Measurements from ENCODE around the gene JUND.

The JUND gene

GRCh38 chr19:18309525-18310064 is 28.2 kb upstream of the JUND start:
- no peak overlapping the region for H3K4me3 ChIP-seq
- peak overlapping the region; percentile 95; the same call in 1 of the 2 replicates for H3K27ac ChIP-seq
- peak overlapping the region; percentile 98; the same call in 1 of the 2 replicates for H3K4me2 ChIP-seq
- no peak for TF ChIP-seq Cebpa-rat (IDR thresholded peaks at IDR 0.05)
- peaks cover 68% of the 10 kb centered on the region for H3K36me3 ChIP-seq
- H3K27me3 ChIP-seq: no peaks in the 10 kb centered on the region
- no peaks in the 10 kb centered on the region for H3K9me3 ChIP-seq
- H3K9ac ChIP-seq: no peak overlapping the region
- no peaks in the 10 kb centered on the region; the same call in 1 of the 2 replicates for H4K20me1 ChIP-seq
- peaks cover 55% of the 10 kb centered on the region for H3K4me1 ChIP-seq

- Histone ChIP-seq H3K4me3 (no peak overlapping the region), H3K9ac (peak overlapping the region; percentile 88; the same call in 1 of the 2 replicates), H3K4me1 (peaks cover 61% of the 10 kb centered on the region), H3K27ac (peak overlapping the region; percentile 95), H3K9me3 (no peaks in the 10 kb centered on the region), H3K4me2 (peak overlapping the region; percentile 98), H3K36me3 (peaks cover 61% of the 10 kb centered on the region), H3K27me3 (no peaks in the 10 kb centered on the region), H4K20me1 (no peaks in the 10 kb centered on the region; the same call in 1 of the 2 replicates)
- no peak for TF ChIP-seq Cebpa-rat (IDR thresholded peaks at IDR 0.05)
Measured at GRCh38 chr19:18308948-18309325, 27.5 kb upstream of the JUND start.

GRCh38 chr19:18308051-18308947 is 26.9 kb upstream of the JUND start:
- Histone ChIP-seq H3K27ac (peak overlapping the region; percentile 95), H3K4me3 (peak overlapping the region; percentile 64), H3K36me3 (peaks cover 55% of the 10 kb centered on the region), H4K20me1 (no peaks in the 10 kb centered on the region; the same call in 1 of the 2 replicates), H3K4me1 (peaks cover 68% of the 10 kb centered on the region), H3K9me3 (no peaks in the 10 kb centered on the region), H3K27me3 (no peaks in the 10 kb centered on the region), H3K9ac (peak overlapping the region; percentile 88), H3K4me2 (peak overlapping the region; percentile 98)
- no peak for TF ChIP-seq Cebpa-rat (IDR thresholded peaks at IDR 0.05)

GRCh38 chr19:18307271-18307681 is 25.9 kb upstream of the JUND start:
- Histone ChIP-seq H3K27me3 (no peaks in the 10 kb centered on the region), H3K9me3 (no peaks in the 10 kb centered on the region), H3K4me3 (peak overlapping the region; percentile 64), H4K20me1 (no peaks in the 10 kb centered on the region; the same call in 1 of the 2 replicates), H3K4me1 (peaks cover 78% of the 10 kb centered on the region), H3K36me3 (peaks cover 45% of the 10 kb centered on the region), H3K27ac (peak overlapping the region; percentile 95), H3K9ac (peak overlapping the region; percentile 88), H3K4me2 (peak overlapping the region; percentile 98)
- no peak for TF ChIP-seq Cebpa-rat (IDR thresholded peaks at IDR 0.05)

- Histone ChIP-seq H3K27me3 (no peaks in the 10 kb centered on the region), H3K27ac (peak overlapping the region; percentile 95), H3K4me2 (peak overlapping the region; percentile 98), H3K9ac (peak overlapping the region; percentile 88), H3K4me1 (peaks cover 82% of the 10 kb centered on the region), H3K9me3 (no peaks in the 10 kb centered on the region), H4K20me1 (no peaks in the 10 kb centered on the region; the same call in 1 of the 2 replicates), H3K4me3 (peak overlapping the region; percentile 64), H3K36me3 (peaks cover 41% of the 10 kb centered on the region)
- no peak for TF ChIP-seq Cebpa-rat (IDR thresholded peaks at IDR 0.05)
Measured at GRCh38 chr19:18306888-18307260, 25.5 kb upstream of the JUND start.

GRCh38 chr19:18306209-18306887 is 24.9 kb upstream of the JUND start:
- Histone ChIP-seq H4K20me1 (no peaks in the 10 kb centered on the region; the same call in 1 of the 2 replicates), H3K4me2 (peak overlapping the region; percentile 98), H3K4me1 (peaks cover 86% of the 10 kb centered on the region), H3K9me3 (no peaks in the 10 kb centered on the region), H3K4me3 (peak overlapping the region; percentile 64), H3K9ac (peak overlapping the region; percentile 88), H3K27ac (peak overlapping the region; percentile 95), H3K36me3 (peaks cover 35% of the 10 kb centered on the region), H3K27me3 (no peaks in the 10 kb centered on the region)
- TF ChIP-seq Cebpa-rat (IDR thresholded peaks at IDR 0.05): no peak

GRCh38 chr19:18304458-18305310 is 23.3 kb upstream of the JUND start:
- peaks cover 88% of the 10 kb centered on the region for H3K4me1 ChIP-seq
- H4K20me1 ChIP-seq: no peaks in the 10 kb centered on the region
- peak overlapping the region; percentile 64 for H3K4me3 ChIP-seq
- no peaks in the 10 kb centered on the region for H3K27me3 ChIP-seq
- H3K9ac ChIP-seq: peak overlapping the region; percentile 88
- no peaks in the 10 kb centered on the region for H3K9me3 ChIP-seq
- TF ChIP-seq Cebpa-rat (IDR thresholded peaks at IDR 0.05): no peak
- H3K4me2 ChIP-seq: peak overlapping the region; percentile 98
- H3K36me3 ChIP-seq: peaks cover 19% of the 10 kb centered on the region
- peak overlapping the region; percentile 95 for H3K27ac ChIP-seq

- Histone ChIP-seq H3K9ac (peak overlapping the region; percentile 88), H4K20me1 (no peaks in the 10 kb centered on the region), H3K36me3 (peaks cover 13% of the 10 kb centered on the region), H3K9me3 (no peaks in the 10 kb centered on the region), H3K4me1 (peaks cover 88% of the 10 kb centered on the region), H3K4me2 (peak overlapping the region; percentile 98), H3K27me3 (no peaks in the 10 kb centered on the region), H3K4me3 (peak overlapping the region; percentile 64), H3K27ac (peak overlapping the region; percentile 95)
- TF ChIP-seq Cebpa-rat (IDR thresholded peaks at IDR 0.05): no peak
Measured at GRCh38 chr19:18304208-18304457, 22.7 kb upstream of the JUND start.

GRCh38 chr19:18301718-18302111 is 20.3 kb upstream of the JUND start:
- H3K27ac ChIP-seq: peak overlapping the region; percentile 95; the same call in 1 of the 2 replicates
- no peak overlapping the region for H3K9ac ChIP-seq
- H3K4me1 ChIP-seq: peaks cover 69% of the 10 kb centered on the region
- H4K20me1 ChIP-seq: no peaks in the 10 kb centered on the region
- H3K4me2 ChIP-seq: peak overlapping the region; percentile 98
- no peaks in the 10 kb centered on the region for H3K36me3 ChIP-seq
- no peaks in the 10 kb centered on the region for H3K9me3 ChIP-seq
- no peak overlapping the region for H3K4me3 ChIP-seq
- no peak for TF ChIP-seq Cebpa-rat (IDR thresholded peaks at IDR 0.05)
- no peaks in the 10 kb centered on the region for H3K27me3 ChIP-seq
